Measurements from ENCODE around the gene DDX10. TPM values are rescaled to one million over a fixed set of nuclear protein-coding genes. Genes with fewer than 3 reads are reported as not detected.

Gene DDX10
- total RNA-seq, 1 experiment from 2014 or later: 18.9 TPM

- Histone ChIP-seq H3K36me3 (no peaks in the 10 kb centered on the region), H3K4me3 (no peak overlapping the region), H3K9me3 (peaks cover 2% of the 10 kb centered on the region; the same call in 1 of the 2 replicates), H3K27me3 (no peaks in the 10 kb centered on the region)
- DNase-seq: no peak
Measured at GRCh38 chr11:108966978-108967377, 302.1 kb downstream of the DDX10 start.

DNA sequence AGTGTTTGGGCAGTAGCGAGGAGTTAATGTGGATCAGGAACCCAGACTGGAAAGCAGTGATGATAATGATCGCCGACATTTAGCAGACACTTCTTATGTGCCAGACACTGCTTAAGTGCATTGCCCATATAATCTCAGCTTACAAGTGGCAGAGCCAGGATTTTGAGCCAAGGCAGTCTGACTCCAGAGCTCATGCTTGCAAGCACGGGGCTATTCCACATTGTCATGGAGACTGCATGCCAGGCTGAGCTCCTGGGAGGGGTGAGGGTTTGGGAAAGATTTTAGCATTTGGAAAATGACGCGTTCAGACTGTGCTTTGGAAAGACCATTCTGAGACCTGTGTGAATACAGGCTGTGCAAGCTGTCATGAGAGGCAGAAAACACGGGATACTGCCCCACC, 302.7 kb downstream of the DDX10 start:
- H3K9me3 ChIP-seq: peaks cover 2% of the 10 kb centered on the region; the same call in 1 of the 2 replicates
- DNase-seq: peak; percentile 87
- H3K27me3 ChIP-seq: no peaks in the 10 kb centered on the region
- no peaks in the 10 kb centered on the region for H3K36me3 ChIP-seq
- H3K4me3 ChIP-seq: no peak overlapping the region

- H3K4me3 ChIP-seq: no peak overlapping the region
- DNase-seq: no peak
- H3K27me3 ChIP-seq: no peaks in the 10 kb centered on the region
- H3K36me3 ChIP-seq: no peaks in the 10 kb centered on the region
- peaks cover 2% of the 10 kb centered on the region; the same call in 1 of the 2 replicates for H3K9me3 ChIP-seq
Measured at GRCh38 chr11:108970221-108970991, 305.5 kb downstream of the DDX10 start.

GRCh38 chr11:108973402-108974162, 308.7 kb downstream of the DDX10 start:
- no peaks in the 10 kb centered on the region for H3K27me3 ChIP-seq
- peaks cover 2% of the 10 kb centered on the region; the same call in 1 of the 2 replicates for H3K9me3 ChIP-seq
- no peaks in the 10 kb centered on the region for H3K36me3 ChIP-seq
- peak; percentile 66 for DNase-seq
- no peak overlapping the region for H3K4me3 ChIP-seq

- no peak overlapping the region for H3K4me3 ChIP-seq
- no peaks in the 10 kb centered on the region; the same call in 1 of the 2 replicates for H3K9me3 ChIP-seq
- DNase-seq: no peak
- no peaks in the 10 kb centered on the region for H3K27me3 ChIP-seq
- no peaks in the 10 kb centered on the region for H3K36me3 ChIP-seq
Measured at GRCh38 chr11:108975026-108975425, 310.2 kb downstream of the DDX10 start.

GRCh38 chr11:108975641-108976071, 310.8 kb downstream of the DDX10 start:
- no peak overlapping the region for H3K4me3 ChIP-seq
- no peaks in the 10 kb centered on the region for H3K27me3 ChIP-seq
- H3K9me3 ChIP-seq: no peaks in the 10 kb centered on the region; the same call in 1 of the 2 replicates
- H3K36me3 ChIP-seq: no peaks in the 10 kb centered on the region
- no peak for DNase-seq

DNA sequence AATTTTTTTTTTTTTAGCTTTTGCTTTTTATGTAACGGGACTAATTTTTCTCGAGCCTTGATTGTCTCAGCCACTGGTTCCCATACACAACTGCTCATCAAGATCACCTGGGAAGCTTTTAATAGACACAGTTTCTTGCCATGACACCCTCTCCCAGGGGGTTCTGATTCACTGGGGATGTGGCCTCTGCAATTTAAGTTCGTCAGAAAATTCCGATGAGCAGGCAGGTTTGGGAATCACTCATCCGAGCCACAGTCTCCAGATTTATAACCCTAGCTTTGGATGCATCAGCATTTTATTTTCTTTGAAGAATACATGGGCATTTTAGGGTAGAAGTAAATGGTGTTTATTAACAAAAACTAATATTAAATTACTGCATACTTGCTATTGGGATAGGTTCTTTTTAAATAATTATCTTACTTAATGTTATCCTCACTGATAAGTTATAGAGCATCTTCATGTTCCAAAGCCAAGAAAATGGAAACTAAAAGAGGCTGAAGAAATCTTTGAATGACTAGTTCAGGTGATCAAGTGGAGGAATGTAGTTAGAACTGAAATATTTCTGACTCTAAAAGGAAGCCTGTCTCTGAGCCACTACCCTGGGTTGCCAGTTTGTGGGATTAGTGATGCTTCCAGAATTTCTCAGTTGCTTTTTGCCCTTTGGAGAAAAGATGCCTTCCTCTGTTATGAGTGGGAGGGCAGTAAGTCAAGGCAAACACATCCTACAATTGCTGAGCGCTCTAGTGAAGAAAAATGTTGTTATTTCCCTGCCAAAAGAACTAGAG, 319.0 kb downstream of the DDX10 start:
- H3K9me3 ChIP-seq: no peaks in the 10 kb centered on the region
- no peak overlapping the region for H3K4me3 ChIP-seq
- no peaks in the 10 kb centered on the region for H3K27me3 ChIP-seq
- H3K36me3 ChIP-seq: no peaks in the 10 kb centered on the region
- DNase-seq: no peak

- DNase-seq: no peak
- H3K27me3 ChIP-seq: no peaks in the 10 kb centered on the region
- no peaks in the 10 kb centered on the region for H3K9me3 ChIP-seq
- H3K4me3 ChIP-seq: no peak overlapping the region
- no peaks in the 10 kb centered on the region for H3K36me3 ChIP-seq
Measured at GRCh38 chr11:108984523-108984922, 319.7 kb downstream of the DDX10 start.

DNA sequence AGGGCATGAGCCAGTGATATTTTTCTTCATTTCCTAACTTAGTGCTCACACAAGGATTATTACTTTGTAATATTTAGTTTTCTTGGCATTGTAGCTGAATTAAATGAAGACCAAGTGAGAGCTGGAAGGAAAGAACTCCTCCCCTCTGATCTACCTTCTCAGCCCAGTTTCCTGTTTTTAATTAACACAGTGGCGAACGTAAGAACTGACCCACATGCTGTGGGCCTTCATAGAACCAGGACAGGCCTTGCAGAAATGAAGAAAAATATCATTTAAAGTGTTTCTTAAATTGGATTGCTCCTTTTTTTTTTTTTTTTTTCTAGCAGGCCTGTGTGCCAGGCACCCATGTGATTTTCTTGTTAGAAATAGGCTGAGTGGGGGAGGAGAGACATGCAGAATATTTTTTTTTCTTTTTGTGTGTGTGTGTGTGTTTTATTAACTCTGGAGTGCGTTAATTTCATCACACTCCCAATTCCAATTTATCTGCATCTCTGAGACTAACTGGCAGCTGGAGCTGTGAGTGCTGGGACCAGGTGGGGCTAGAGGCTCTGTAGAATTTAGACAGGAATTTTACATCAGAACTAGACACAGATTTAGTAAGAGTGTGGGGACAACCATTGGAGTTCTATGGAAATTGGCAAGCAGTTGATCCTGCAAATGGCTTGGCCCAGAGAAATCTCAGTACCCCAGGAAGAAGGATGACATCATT, 320.5 kb downstream of the DDX10 start:
- Histone ChIP-seq H3K27me3 (no peaks in the 10 kb centered on the region), H3K9me3 (no peaks in the 10 kb centered on the region), H3K36me3 (no peaks in the 10 kb centered on the region), H3K4me3 (no peak overlapping the region)
- no peak for DNase-seq

DNA sequence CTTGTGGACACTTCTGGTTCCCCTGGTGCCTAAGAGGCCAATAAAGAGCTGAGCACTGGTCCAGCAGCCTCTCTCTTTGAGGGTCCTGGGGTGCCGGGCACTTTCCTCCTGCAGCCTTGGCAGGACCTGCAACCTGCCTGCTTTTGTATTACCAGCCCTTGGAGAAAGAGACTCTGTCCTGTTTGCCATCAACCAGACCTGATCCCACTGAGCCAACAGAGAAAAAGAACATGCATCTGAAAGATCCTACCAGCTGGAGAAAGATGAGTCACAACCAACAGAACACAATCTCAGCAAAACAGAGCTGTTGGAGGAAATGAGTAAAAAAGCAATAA, 321.0 kb downstream of the DDX10 start:
- DNase-seq: peak; percentile 8

More for the DNA sequence above, 321.0 kb downstream of the DDX10 start:
- H3K9me3 ChIP-seq: no peaks in the 10 kb centered on the region
- H3K36me3 ChIP-seq: no peaks in the 10 kb centered on the region
- H3K27me3 ChIP-seq: no peaks in the 10 kb centered on the region
- H3K4me3 ChIP-seq: no peak overlapping the region

Other genes with a start within 250 kb of the DDX10 start
- 0.92 TPM in 1 of 2 replicates, not detected in the other for gene C11orf65, start 197.5 kb upstream of the DDX10 start, total RNA-seq (2014; rRNA removed; shearing (Covaris generic); ENCODE audit: low replicate concordance)
- 20.6 and 24.7 TPM in 2 replicates for gene POGLUT3, start 166.7 kb upstream of the DDX10 start, total RNA-seq (2014; rRNA removed; shearing (Covaris generic); ENCODE audit: low replicate concordance)
- gene EXPH5, start 71.3 kb upstream of the DDX10 start, total RNA-seq (2014; rRNA removed; shearing (Covaris generic); ENCODE audit: low replicate concordance): 2.0 TPM in 1 of 2 replicates, not detected in the other

Data from MG63 (cell line).